HepG2 (cell line): ENCODE data around the gene VDR. TPM values are rescaled to one million over a fixed set of nuclear protein-coding genes. Genes with fewer than 3 reads are reported as not detected.

Experiments
- ARID3A ChIP-seq: IDR thresholded peaks from 2 replicates; pipeline ENCODE4 v1.6.1; 2012; ENCODE audit warnings: low read depth, low read length, improper control_type of control experiment
- GABPA ChIP-seq, 2 experiments: IDR thresholded peaks; 2 replicates each; pipeline ENCODE4 v1.6.1; 2011 to 2016; ENCODE audit warnings: low read depth in 2 of 2, low read length in 1 of 2, missing biosample characterization in 1 of 2, missing genetic modification characterization in 1 of 2
- GFI1 ChIP-seq: sonication (generic); formaldehyde crosslinking; IDR thresholded peaks from 2 replicates; pipeline ENCODE4 v1.5.0; 2020; ENCODE audit warnings: missing genetic modification reagents, mild to moderate bottlenecking, borderline replicate concordance
- KLF6 ChIP-seq: IDR thresholded peaks from 2 replicates; pipeline ENCODE4 v1.8.0; 2016; ENCODE audit warnings: missing biosample characterization, missing genetic modification reagents
- NFKB2 ChIP-seq: sonication (generic); formaldehyde crosslinking; IDR thresholded peaks from 2 replicates; pipeline ENCODE4 v1.4.0; 2020; ENCODE audit warnings: missing genetic modification reagents, borderline replicate concordance
- REST ChIP-seq, 2 experiments: IDR thresholded peaks; 2 replicates each; pipeline ENCODE4 v1.6.1; 2011 to 2012; ENCODE audit warnings: low read length in 2 of 2, borderline replicate concordance in 1 of 2, low read depth in 1 of 2, mild to moderate bottlenecking in 1 of 2, moderate library complexity in 1 of 2
- YEATS2 ChIP-seq: sonication (generic); formaldehyde crosslinking; IDR thresholded peaks from 2 replicates; pipeline ENCODE4 v1.4.0; 2020; ENCODE audit warnings: missing genetic modification reagents, borderline replicate concordance
- ZBTB8A ChIP-seq: sonication (generic); formaldehyde crosslinking; IDR thresholded peaks from 2 replicates; pipeline ENCODE4 v1.4.0; 2020; ENCODE audit warnings: mild to moderate bottlenecking, low read depth, missing genetic modification reagents, borderline replicate concordance
- ZNF451 ChIP-seq: sonication (generic); formaldehyde crosslinking; IDR thresholded peaks from 2 replicates; pipeline ENCODE4 v1.5.0; 2020; ENCODE audit warnings: mild to moderate bottlenecking, missing genetic modification reagents
- ZNF562 ChIP-seq: sonication (generic); formaldehyde crosslinking; IDR thresholded peaks from 2 replicates; pipeline ENCODE4 v1.8.0; 2022; ENCODE audit warnings: missing genetic modification reagents, borderline replicate concordance
- ZNF574 ChIP-seq: sonication (generic); formaldehyde crosslinking; IDR thresholded peaks from 2 replicates; pipeline ENCODE4 v1.4.0; 2020; ENCODE audit warnings: missing genetic modification reagents
- ZNF607 ChIP-seq: sonication (generic); formaldehyde crosslinking; IDR thresholded peaks from 2 replicates; pipeline ENCODE4 v1.5.1; 2020; ENCODE audit warnings: missing genetic modification reagents, mild to moderate bottlenecking, borderline replicate concordance
- polyA plus RNA-seq, 8 experiments: library from polyadenylated mRNA; depleted of rRNA in 3 of 8; stranded (reverse) in 7 of 8; unstranded in 1 of 8; fragments of >200 nt; fragmentation: Illumina TruSeq in 4 of 8; extraction: Trizol in 4 of 8; gene quantifications; 2 replicates each; pipeline versions ENCODE4 v1.2.1 to v1.2.3, GENCODE V29; 2011 to 2016; ENCODE audit warnings: low read depth in 4 of 8, missing spikeins in 1 of 8, mixed read lengths in 1 of 8; ENCODE audit not compliant: insufficient read depth in 1 of 8
- total RNA-seq, 5 experiments: library from RNA; depleted of rRNA; stranded (reverse); fragments of >200 nt; fragmentation: Illumina TruSeq; extraction: Trizol; gene quantifications; 2 replicates each; pipeline ENCODE4 v1.2.3, GENCODE V29; 2016; ENCODE audit warnings: low read depth in 1 of 5
- TF ChIP-seq, protein P1 (sequence below): sonication (generic); formaldehyde crosslinking; IDR thresholded peaks from 2 replicates; pipeline ENCODE4 v1.8.0; 2022; ENCODE audit warnings: low read depth, missing genetic modification reagents
- TF ChIP-seq, protein P2 (sequence below): sonication (generic); formaldehyde crosslinking; IDR thresholded peaks from 2 replicates; pipeline ENCODE4 v1.5.1; 2020; ENCODE audit warnings: missing genetic modification reagents, mild to moderate bottlenecking, borderline replicate concordance

The VDR gene
- total and polyA plus RNA-seq, 2 of the 13 experiments (the other 11 are each of a cell fraction or from before 2014, with no cell fraction given): 0.08 to 0.33 TPM

GRCh38 chr12:47852096-47852571 lies 52.7 kb downstream of the VDR start (continued):
- TF ChIP-seq ZBTB8A (CRISPR knock-in tag): no peak
- no peak for TF ChIP-seq YEATS2
- TF ChIP-seq, protein P1, sequence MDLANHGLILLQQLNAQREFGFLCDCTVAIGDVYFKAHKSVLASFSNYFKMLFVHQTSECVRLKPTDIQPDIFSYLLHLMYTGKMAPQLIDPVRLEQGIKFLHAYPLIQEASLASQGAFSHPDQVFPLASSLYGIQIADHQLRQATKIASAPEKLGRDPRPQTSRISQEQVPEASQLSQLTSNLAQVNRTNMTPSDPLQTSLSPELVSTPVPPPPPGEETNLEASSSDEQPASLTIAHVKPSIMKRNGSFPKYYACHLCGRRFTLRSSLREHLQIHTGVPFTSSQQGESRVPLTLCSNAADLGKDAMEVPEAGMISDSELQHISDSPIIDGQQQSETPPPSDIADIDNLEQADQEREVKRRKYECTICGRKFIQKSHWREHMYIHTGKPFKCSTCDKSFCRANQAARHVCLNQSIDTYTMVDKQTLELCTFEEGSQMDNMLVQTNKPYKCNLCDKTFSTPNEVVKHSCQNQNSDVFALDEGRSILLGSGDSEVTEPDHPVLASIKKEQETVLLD (CRISPR knock-in tag): no peak
- TF ChIP-seq ZNF607 (CRISPR knock-in tag): peak; percentile 63; the same call in 1 of the 2 replicates
- no peak for TF ChIP-seq ZNF451 (CRISPR knock-in tag)
- no peak for TF ChIP-seq ZNF562
- TF ChIP-seq KLF6: no peak
- TF ChIP-seq ZNF574 (CRISPR knock-in tag): 0 out of 2 replicates have a peak, but pooled peaks have one; percentile 17
- TF ChIP-seq GFI1 (CRISPR knock-in tag): no peak
- TF ChIP-seq, protein P2, sequence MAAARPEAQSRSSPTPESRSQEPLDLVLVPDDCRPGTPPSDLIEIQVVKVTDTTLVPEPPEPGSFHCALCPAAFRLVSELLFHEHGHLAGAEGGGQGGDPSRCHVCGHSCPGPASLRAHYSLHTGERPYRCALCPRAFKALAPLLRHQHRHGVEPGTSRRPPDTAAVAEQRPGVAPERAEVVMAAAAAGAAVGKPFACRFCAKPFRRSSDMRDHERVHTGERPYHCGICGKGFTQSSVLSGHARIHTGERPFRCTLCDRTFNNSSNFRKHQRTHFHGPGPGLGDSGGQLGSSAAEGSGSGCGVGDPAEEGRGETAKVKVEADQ (CRISPR knock-in tag): no peak
- no peak for TF ChIP-seq NFKB2 (CRISPR knock-in tag)
- TF ChIP-seq GABPA (IDR thresholded peaks at IDR 0.05; ENCODE audit: low read depth, low read length): no peak
- TF ChIP-seq GABPA (CRISPR knock-in tag; IDR thresholded peaks at IDR 0.05; ENCODE audit: low read depth): no peak
- TF ChIP-seq REST (IDR thresholded peaks at IDR 0.05; ENCODE audit: borderline replicate concordance in 1 of 2, low read depth in 1 of 2, low read length in 2 of 2): 0 out of 4 replicates have a peak, but pooled peaks of 1 of the 2 experiments have one; percentile 23
- TF ChIP-seq ARID3A: no peak
